ENCODE measurements around the gene EBF3. TPM values are rescaled to one million over a fixed set of nuclear protein-coding genes. Genes with fewer than 3 reads are reported as not detected.

The EBF3 gene
- total and polyA plus RNA-seq, 2 donors (not counting 3 experiments of a cell fraction or from before 2014, with no cell fraction given), result 0.92 to 2.7 TPM

DNA sequence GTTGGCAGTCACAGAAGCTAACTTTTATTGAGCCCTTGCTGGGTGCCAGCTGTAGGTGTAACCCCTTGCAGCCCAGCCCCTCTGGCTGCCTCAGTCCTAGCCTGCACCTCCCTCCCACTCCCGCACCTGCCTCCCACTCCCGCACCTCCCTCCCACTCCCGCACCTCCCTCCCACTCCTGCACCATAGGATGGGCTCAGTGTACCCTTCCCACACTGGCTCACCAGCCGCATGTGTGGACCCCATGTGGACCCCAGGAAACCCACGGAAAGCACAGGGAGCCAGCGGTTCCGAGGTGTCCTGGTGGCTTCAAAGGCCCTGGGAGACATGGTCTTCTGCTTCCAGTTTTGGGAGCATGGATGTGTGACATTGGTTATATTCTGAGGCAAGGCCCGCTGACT lies 132.9 kb downstream of the EBF3 start:
- no peaks in the 10 kb centered on the region for H3K79me2 ChIP-seq (ENCODE audit: control insufficient read depth, insufficient read depth, low read length)
- H3K27ac ChIP-seq (ENCODE audit: insufficient read depth, low read depth, low read length), result no peak overlapping the region
- ChIA-PET POLR2A (no interaction called here), CTCF (no interaction called here)
- no peaks in the 10 kb centered on the region for H3K36me3 ChIP-seq (ENCODE audit: control insufficient read depth in 2 of 2, extremely low read depth in 1 of 2, insufficient read depth in 2 of 2, low read length in 2 of 2)
- H3K9me1 ChIP-seq (replicated peaks; ENCODE audit: control insufficient read depth, extremely low read depth, insufficient read depth, low read length), result no peaks in the 10 kb centered on the region
- H3K4me1 ChIP-seq (ENCODE audit: control insufficient read depth, extremely low read depth, insufficient read depth, low read length), result no peaks in the 10 kb centered on the region
- H3K9me3 ChIP-seq (replicated peaks; ENCODE audit: control insufficient read depth, insufficient read depth, low read length), result peaks cover 6% of the 10 kb centered on the region
- FAIRE-seq, result no peak
- no peak for DNase-seq (ENCODE audit: low read depth, low spot score)
- H3K27me3 ChIP-seq (ENCODE audit: control insufficient read depth in 2 of 2, insufficient read depth in 2 of 2, low read length in 2 of 2), result no peaks in the 10 kb centered on the region
- no peak overlapping the region for H2AFZ ChIP-seq (ENCODE audit: low read depth, low read length)
- H3K4me2 ChIP-seq (ENCODE audit: insufficient read depth, low read length), result no peak overlapping the region
- no peaks in the 10 kb centered on the region for H4K20me1 ChIP-seq (replicated peaks; ENCODE audit: control insufficient read depth, extremely low read depth, insufficient read depth, low read length)
- H3K9ac ChIP-seq (replicated peaks; ENCODE audit: extremely low read depth, insufficient read depth, low read length), result no peak overlapping the region
- TF ChIP-seq EZH2 (IDR thresholded peaks at IDR 0.05; ENCODE audit: borderline replicate concordance, low read depth, low read length, severe bottlenecking), result no peak
- TF ChIP-seq, protein P1, sequence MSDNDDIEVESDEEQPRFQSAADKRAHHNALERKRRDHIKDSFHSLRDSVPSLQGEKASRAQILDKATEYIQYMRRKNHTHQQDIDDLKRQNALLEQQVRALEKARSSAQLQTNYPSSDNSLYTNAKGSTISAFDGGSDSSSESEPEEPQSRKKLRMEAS (IDR thresholded peaks at IDR 0.05; ENCODE audit: insufficient read depth, insufficient read length), result no peak
- no peak for TF ChIP-seq POLR2AphosphoS5 (IDR thresholded peaks at IDR 0.05; ENCODE audit: insufficient read depth, low read depth, low read length)
- TF ChIP-seq FOS (IDR thresholded peaks at IDR 0.05; ENCODE audit: borderline replicate concordance, insufficient read depth, low read length), result no peak
- TF ChIP-seq GATA2 (IDR thresholded peaks at IDR 0.05; ENCODE audit: insufficient read depth, insufficient read length, low read depth, low read length), result no peak
- TF ChIP-seq POLR2A (IDR thresholded peaks at IDR 0.05; ENCODE audit: low read depth, low read length), result no peak
- no peak for TF ChIP-seq MYC (IDR thresholded peaks at IDR 0.05; ENCODE audit: low read depth, low read length)
- no peak for TF ChIP-seq JUN (IDR thresholded peaks at IDR 0.05; ENCODE audit: borderline replicate concordance, insufficient read depth, insufficient read length, low read depth)
- TF ChIP-seq, protein P2, sequence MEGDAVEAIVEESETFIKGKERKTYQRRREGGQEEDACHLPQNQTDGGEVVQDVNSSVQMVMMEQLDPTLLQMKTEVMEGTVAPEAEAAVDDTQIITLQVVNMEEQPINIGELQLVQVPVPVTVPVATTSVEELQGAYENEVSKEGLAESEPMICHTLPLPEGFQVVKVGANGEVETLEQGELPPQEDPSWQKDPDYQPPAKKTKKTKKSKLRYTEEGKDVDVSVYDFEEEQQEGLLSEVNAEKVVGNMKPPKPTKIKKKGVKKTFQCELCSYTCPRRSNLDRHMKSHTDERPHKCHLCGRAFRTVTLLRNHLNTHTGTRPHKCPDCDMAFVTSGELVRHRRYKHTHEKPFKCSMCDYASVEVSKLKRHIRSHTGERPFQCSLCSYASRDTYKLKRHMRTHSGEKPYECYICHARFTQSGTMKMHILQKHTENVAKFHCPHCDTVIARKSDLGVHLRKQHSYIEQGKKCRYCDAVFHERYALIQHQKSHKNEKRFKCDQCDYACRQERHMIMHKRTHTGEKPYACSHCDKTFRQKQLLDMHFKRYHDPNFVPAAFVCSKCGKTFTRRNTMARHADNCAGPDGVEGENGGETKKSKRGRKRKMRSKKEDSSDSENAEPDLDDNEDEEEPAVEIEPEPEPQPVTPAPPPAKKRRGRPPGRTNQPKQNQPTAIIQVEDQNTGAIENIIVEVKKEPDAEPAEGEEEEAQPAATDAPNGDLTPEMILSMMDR (IDR thresholded peaks at IDR 0.05; ENCODE audit: extremely low read depth in 1 of 2, insufficient read depth in 1 of 2, low read depth in 1 of 2, low read length in 2 of 2), result no peak
- no TSS peak for BruUV-seq (replicated peaks)
- H3K4me3 ChIP-seq (replicated peaks in 1 of 3; ENCODE audit: insufficient read depth in 1 of 3, low read depth in 1 of 3, low read length in 3 of 3), result no peak overlapping the region
- dilution Hi-C loops (cut with MboI; ENCODE audit: extremely low pct_ligation_motif_present, low sequenced_read_pairs) (no loop called here), intact Hi-C loops (cut with micrococcal nuclease) (no loop called here)
